Measurements from ENCODE around the gene ZNF488.

DNA sequence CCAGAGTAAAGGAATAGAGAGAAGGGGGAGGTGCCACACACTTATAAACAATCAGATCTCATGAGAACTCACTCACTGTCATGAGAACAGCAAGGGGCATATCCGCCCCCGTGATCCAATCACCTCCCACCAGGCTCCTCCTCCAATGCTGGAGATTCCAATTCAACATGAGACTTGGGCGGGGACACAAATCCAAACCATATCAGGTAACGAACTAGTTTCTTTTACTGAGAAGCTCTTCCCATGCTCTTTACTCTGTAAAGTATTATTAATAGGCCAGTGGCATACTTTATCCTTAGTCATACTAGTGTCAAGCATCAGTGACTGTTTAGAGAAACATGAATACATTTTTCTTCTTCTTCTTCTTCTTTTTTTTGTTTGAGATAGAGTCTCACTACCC, 39.4 kb upstream of the ZNF488 start:
- TF ChIP-seq, protein P1, sequence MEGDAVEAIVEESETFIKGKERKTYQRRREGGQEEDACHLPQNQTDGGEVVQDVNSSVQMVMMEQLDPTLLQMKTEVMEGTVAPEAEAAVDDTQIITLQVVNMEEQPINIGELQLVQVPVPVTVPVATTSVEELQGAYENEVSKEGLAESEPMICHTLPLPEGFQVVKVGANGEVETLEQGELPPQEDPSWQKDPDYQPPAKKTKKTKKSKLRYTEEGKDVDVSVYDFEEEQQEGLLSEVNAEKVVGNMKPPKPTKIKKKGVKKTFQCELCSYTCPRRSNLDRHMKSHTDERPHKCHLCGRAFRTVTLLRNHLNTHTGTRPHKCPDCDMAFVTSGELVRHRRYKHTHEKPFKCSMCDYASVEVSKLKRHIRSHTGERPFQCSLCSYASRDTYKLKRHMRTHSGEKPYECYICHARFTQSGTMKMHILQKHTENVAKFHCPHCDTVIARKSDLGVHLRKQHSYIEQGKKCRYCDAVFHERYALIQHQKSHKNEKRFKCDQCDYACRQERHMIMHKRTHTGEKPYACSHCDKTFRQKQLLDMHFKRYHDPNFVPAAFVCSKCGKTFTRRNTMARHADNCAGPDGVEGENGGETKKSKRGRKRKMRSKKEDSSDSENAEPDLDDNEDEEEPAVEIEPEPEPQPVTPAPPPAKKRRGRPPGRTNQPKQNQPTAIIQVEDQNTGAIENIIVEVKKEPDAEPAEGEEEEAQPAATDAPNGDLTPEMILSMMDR (IDR thresholded peaks at IDR 0.05) = no peak
- TF ChIP-seq POLR2AphosphoS5 (IDR thresholded peaks at IDR 0.05) (no peak), POLR2A (IDR thresholded peaks at IDR 0.05) (no peak), EP300 (IDR thresholded peaks at IDR 0.05) (no peak)

All from gastroesophageal sphincter (tissue), 3 donors.